Measurements from ENCODE around the gene TMEM271.

Gene TMEM271

GRCh38 chr4:587671-588350 is 11.7 kb upstream of the TMEM271 start:
- Histone ChIP-seq H3K27me3 (ENCODE audit: insufficient read depth, poor library complexity, severe bottlenecking) (no peaks in the 10 kb centered on the region), H3K4me3 (replicated peaks; ENCODE audit: insufficient read depth, low read length) (no peak overlapping the region), H3K27ac (replicated peaks) (no peak overlapping the region)
- no peak for DNase-seq (ENCODE audit: low read depth in 1 of 2, low spot score in 1 of 2)
- TF ChIP-seq CTCF (IDR thresholded peaks at IDR 0.05; ENCODE audit: insufficient read depth, low read length), result no peak
- TF ChIP-seq, protein P1, sequence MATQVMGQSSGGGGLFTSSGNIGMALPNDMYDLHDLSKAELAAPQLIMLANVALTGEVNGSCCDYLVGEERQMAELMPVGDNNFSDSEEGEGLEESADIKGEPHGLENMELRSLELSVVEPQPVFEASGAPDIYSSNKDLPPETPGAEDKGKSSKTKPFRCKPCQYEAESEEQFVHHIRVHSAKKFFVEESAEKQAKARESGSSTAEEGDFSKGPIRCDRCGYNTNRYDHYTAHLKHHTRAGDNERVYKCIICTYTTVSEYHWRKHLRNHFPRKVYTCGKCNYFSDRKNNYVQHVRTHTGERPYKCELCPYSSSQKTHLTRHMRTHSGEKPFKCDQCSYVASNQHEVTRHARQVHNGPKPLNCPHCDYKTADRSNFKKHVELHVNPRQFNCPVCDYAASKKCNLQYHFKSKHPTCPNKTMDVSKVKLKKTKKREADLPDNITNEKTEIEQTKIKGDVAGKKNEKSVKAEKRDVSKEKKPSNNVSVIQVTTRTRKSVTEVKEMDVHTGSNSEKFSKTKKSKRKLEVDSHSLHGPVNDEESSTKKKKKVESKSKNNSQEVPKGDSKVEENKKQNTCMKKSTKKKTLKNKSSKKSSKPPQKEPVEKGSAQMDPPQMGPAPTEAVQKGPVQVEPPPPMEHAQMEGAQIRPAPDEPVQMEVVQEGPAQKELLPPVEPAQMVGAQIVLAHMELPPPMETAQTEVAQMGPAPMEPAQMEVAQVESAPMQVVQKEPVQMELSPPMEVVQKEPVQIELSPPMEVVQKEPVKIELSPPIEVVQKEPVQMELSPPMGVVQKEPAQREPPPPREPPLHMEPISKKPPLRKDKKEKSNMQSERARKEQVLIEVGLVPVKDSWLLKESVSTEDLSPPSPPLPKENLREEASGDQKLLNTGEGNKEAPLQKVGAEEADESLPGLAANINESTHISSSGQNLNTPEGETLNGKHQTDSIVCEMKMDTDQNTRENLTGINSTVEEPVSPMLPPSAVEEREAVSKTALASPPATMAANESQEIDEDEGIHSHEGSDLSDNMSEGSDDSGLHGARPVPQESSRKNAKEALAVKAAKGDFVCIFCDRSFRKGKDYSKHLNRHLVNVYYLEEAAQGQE (IDR thresholded peaks at IDR 0.05; ENCODE audit: insufficient replicate concordance, low read depth), result no peak
- TF ChIP-seq POLR2AphosphoS5 (IDR thresholded peaks at IDR 0.05; ENCODE audit: low read depth), result no peak
- no peak for TF ChIP-seq GABPA (IDR thresholded peaks at IDR 0.05; ENCODE audit: low read depth)
- no peak for TF ChIP-seq SPI1 (IDR thresholded peaks at IDR 0.05; ENCODE audit: borderline replicate concordance, low read depth)

GRCh38 chr4:583820-584219 is 7.7 kb upstream of the TMEM271 start:
- Histone ChIP-seq H3K27ac (replicated peaks) (no peak overlapping the region), H3K4me3 (replicated peaks; ENCODE audit: insufficient read depth, low read length) (no peak overlapping the region), H3K27me3 (ENCODE audit: insufficient read depth, poor library complexity, severe bottlenecking) (peaks cover 4% of the 10 kb centered on the region)
- no peak for TF ChIP-seq SPI1 (IDR thresholded peaks at IDR 0.05; ENCODE audit: borderline replicate concordance, low read depth)
- no peak for DNase-seq (ENCODE audit: low read depth in 1 of 2, low spot score in 1 of 2)

DNA sequence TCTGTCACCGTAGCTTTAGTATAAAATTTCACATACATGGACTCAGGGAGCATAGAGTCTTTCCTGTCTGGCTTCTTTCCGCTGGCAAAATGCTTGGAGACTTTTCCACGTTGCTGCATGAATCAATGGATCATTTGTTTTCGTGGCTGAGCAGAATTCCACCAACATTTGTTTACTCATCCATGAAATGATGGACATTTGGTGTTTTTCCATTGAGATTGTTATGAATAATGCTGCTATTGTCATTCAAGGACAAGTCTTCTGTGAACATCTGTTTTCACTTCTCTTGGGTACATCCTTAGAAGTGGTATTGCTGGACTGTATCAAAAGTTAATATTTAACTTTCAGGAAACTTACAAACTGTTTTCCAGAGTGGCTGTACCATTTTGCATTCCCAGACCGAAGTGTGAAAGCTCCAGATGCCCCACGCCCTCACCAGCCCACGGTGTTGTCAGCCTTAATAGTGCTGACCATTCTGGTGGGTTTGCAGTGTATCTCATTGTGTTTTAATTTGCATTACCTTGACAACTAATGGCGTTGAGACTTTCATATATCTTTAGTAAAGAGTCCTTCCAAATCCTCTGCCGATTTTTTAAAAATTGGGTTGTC is 5.8 kb upstream of the TMEM271 start:
- H3K27me3 ChIP-seq (ENCODE audit: insufficient read depth, poor library complexity, severe bottlenecking), result peaks cover 24% of the 10 kb centered on the region

More for the DNA sequence above, 5.8 kb upstream of the TMEM271 start:
- H3K27ac ChIP-seq (replicated peaks), result no peak overlapping the region
- H3K4me3 ChIP-seq (replicated peaks; ENCODE audit: insufficient read depth, low read length), result no peak overlapping the region
- no peak for DNase-seq (ENCODE audit: low read depth in 1 of 2, low spot score in 1 of 2)
- TF ChIP-seq, protein P1 (IDR thresholded peaks at IDR 0.05; ENCODE audit: insufficient replicate concordance, low read depth), result no peak
- TF ChIP-seq POLR2AphosphoS5 (IDR thresholded peaks at IDR 0.05; ENCODE audit: low read depth) (no peak), GABPA (IDR thresholded peaks at IDR 0.05; ENCODE audit: low read depth) (no peak), CTCF (IDR thresholded peaks at IDR 0.05; ENCODE audit: insufficient read depth, low read length) (no peak), SPI1 (IDR thresholded peaks at IDR 0.05; ENCODE audit: borderline replicate concordance, low read depth) (no peak)

Measured in HL-60 (cell line).